ENCODE measurements around the gene SMARCA4. TPM values are rescaled to one million over a fixed set of nuclear protein-coding genes. Genes with fewer than 3 reads are reported as not detected.

Gene SMARCA4
- total RNA-seq, 1 experiment from 2014 or later: 36.2 TPM

GRCh38 chr19:11038511-11038910 is 77.7 kb downstream of the SMARCA4 start:
- BruUV-seq (replicated peaks): no TSS peak
- intact Hi-C loops (cut with micrococcal nuclease; ENCODE audit: unreplicated experiment) (loop anchor here (10.0 kb wide), 1 partner anchor 86 kb away; no protein-coding TSS in a partner anchor), in situ Hi-C loops (cut with HindIII; ENCODE audit: low pct_unique_long_range_greater_than_20kb, low sequenced_read_pairs) (no loop called here)
- ChIA-PET POLR2A (no interaction called here), CTCF (interaction anchor here (0.6 kb wide), 1 partner anchor 20 kb away, joined by 4 read pairs; no protein-coding TSS in a partner anchor)
- H3K27ac ChIP-seq (ENCODE audit: low read length): no peak overlapping the region
- H3K27me3 ChIP-seq (ENCODE audit: control insufficient read depth, insufficient read depth, low read length): no peaks in the 10 kb centered on the region
- peaks cover 26% of the 10 kb centered on the region for H3K36me3 ChIP-seq (ENCODE audit: control insufficient read depth, insufficient read depth, low read length)
- no peak for TF ChIP-seq TCF7L2 (IDR thresholded peaks at IDR 0.05; ENCODE audit: low read depth, low read length)
- TF ChIP-seq POLR2AphosphoS5 (IDR thresholded peaks at IDR 0.05; ENCODE audit: low read depth, low read length): no peak
- TF ChIP-seq, protein P1, sequence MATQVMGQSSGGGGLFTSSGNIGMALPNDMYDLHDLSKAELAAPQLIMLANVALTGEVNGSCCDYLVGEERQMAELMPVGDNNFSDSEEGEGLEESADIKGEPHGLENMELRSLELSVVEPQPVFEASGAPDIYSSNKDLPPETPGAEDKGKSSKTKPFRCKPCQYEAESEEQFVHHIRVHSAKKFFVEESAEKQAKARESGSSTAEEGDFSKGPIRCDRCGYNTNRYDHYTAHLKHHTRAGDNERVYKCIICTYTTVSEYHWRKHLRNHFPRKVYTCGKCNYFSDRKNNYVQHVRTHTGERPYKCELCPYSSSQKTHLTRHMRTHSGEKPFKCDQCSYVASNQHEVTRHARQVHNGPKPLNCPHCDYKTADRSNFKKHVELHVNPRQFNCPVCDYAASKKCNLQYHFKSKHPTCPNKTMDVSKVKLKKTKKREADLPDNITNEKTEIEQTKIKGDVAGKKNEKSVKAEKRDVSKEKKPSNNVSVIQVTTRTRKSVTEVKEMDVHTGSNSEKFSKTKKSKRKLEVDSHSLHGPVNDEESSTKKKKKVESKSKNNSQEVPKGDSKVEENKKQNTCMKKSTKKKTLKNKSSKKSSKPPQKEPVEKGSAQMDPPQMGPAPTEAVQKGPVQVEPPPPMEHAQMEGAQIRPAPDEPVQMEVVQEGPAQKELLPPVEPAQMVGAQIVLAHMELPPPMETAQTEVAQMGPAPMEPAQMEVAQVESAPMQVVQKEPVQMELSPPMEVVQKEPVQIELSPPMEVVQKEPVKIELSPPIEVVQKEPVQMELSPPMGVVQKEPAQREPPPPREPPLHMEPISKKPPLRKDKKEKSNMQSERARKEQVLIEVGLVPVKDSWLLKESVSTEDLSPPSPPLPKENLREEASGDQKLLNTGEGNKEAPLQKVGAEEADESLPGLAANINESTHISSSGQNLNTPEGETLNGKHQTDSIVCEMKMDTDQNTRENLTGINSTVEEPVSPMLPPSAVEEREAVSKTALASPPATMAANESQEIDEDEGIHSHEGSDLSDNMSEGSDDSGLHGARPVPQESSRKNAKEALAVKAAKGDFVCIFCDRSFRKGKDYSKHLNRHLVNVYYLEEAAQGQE (IDR thresholded peaks at IDR 0.05; ENCODE audit: insufficient read depth in 1 of 2, low read depth in 2 of 2, low read length in 1 of 2): no peak
- no peak for TF ChIP-seq CTCF (IDR thresholded peaks at IDR 0.05)
- no peak for TF ChIP-seq SIN3A (IDR thresholded peaks at IDR 0.05; ENCODE audit: borderline replicate concordance, insufficient read depth, low read depth, low read length)
- ATAC-seq: no peak
- H3K9me3 ChIP-seq (ENCODE audit: control insufficient read depth, insufficient read depth, low read depth, low read length): no peaks in the 10 kb centered on the region
- H3K4me3 ChIP-seq (ENCODE audit: low read depth in 2 of 2, low read length in 2 of 2): no peak overlapping the region
- no peaks in the 10 kb centered on the region for H3K4me1 ChIP-seq (ENCODE audit: control insufficient read depth, insufficient read depth, low read length)
- no peak for DNase-seq (ENCODE audit: low read depth, low spot score)

GRCh38 chr19:11041194-11041593 is 80.4 kb downstream of the SMARCA4 start:
- Histone ChIP-seq H3K9me3 (ENCODE audit: control insufficient read depth, insufficient read depth, low read depth, low read length) (no peaks in the 10 kb centered on the region), H3K4me3 (ENCODE audit: low read depth in 2 of 2, low read length in 2 of 2) (no peak overlapping the region), H3K36me3 (ENCODE audit: control insufficient read depth, insufficient read depth, low read length) (peaks cover 24% of the 10 kb centered on the region), H3K4me1 (ENCODE audit: control insufficient read depth, insufficient read depth, low read length) (no peaks in the 10 kb centered on the region), H3K27ac (ENCODE audit: low read length) (no peak overlapping the region), H3K27me3 (ENCODE audit: control insufficient read depth, insufficient read depth, low read length) (no peaks in the 10 kb centered on the region)
- CTCF ChIA-PET: interaction anchor here (0.6 kb wide), 1 partner anchor 85 kb away, joined by 4 read pairs; no protein-coding TSS in a partner anchor
- TF ChIP-seq TCF7L2 (IDR thresholded peaks at IDR 0.05; ENCODE audit: low read depth, low read length): no peak
- no peak for TF ChIP-seq CTCF (IDR thresholded peaks at IDR 0.05)
- no peak for TF ChIP-seq SIN3A (IDR thresholded peaks at IDR 0.05; ENCODE audit: borderline replicate concordance, insufficient read depth, low read depth, low read length)
- TF ChIP-seq, protein P1 (IDR thresholded peaks at IDR 0.05; ENCODE audit: insufficient read depth in 1 of 2, low read depth in 2 of 2, low read length in 1 of 2): no peak
- TF ChIP-seq POLR2AphosphoS5 (IDR thresholded peaks at IDR 0.05; ENCODE audit: low read depth, low read length): no peak
- BruUV-seq (replicated peaks): no TSS peak
- POLR2A ChIA-PET: no interaction called here
- no peak for DNase-seq (ENCODE audit: low read depth, low spot score)
- in situ Hi-C loops (cut with HindIII; ENCODE audit: low pct_unique_long_range_greater_than_20kb, low sequenced_read_pairs): no loop called here
- no peak for ATAC-seq
- intact Hi-C loops (cut with micrococcal nuclease; ENCODE audit: unreplicated experiment): loop anchor here (1.0 kb wide), 1 partner anchor 10 kb away; no protein-coding TSS in a partner anchor

Measured in Panc1 (cell line).